Stimulated activated naive CD8-positive, alpha-beta T cell treated with anti-CD3 and anti-CD28 coated beads, Interleukin-15, amount 100 ng/mL, for 72 hours (primary cell): Measurements from ENCODE around the gene TP53TG3D.
"Not testable (repeated sequence)": the region's sequence is repeated elsewhere in the genome, so short reads cannot be mapped to it uniquely, and the experiment has no call there.

Source experiments
- ATAC-seq: fragments of 150-1000 bp; cut with Tn5 transposase; 2 replicates; pipeline ENCODE4 v1.10.0; 2021; ENCODE audit warnings: mild to moderate bottlenecking, moderate library complexity
- DNase-seq, 2 donors: peaks; one replicate each; pipeline ENCODE4 v3.0.0; 2021 to 2022
- H3K27ac Mint-ChIP-seq, 2 donors: one replicate each; pipeline ENCODE4 v1.8.0; 2022; ENCODE audit warnings: mild to moderate bottlenecking in 2 of 2, mixed read lengths in 2 of 2, moderate library complexity in 2 of 2
- H3K27me3 Mint-ChIP-seq: one replicate; pipeline ENCODE4 v1.8.0; 2022; ENCODE audit warnings: mixed read lengths
- H3K4me1 Mint-ChIP-seq: one replicate; pipeline ENCODE4 v1.8.0; 2022; ENCODE audit warnings: mild to moderate bottlenecking, mixed read lengths
- H3K4me3 Mint-ChIP-seq, 2 donors: one replicate each; pipeline ENCODE4 v1.8.0; 2022; ENCODE audit warnings: mild to moderate bottlenecking in 2 of 2, mixed read lengths in 2 of 2, moderate library complexity in 1 of 2
- H3K9me3 Mint-ChIP-seq, 2 donors: one replicate each; pipeline ENCODE4 v1.8.0; 2022; ENCODE audit warnings: mixed read lengths in 2 of 2

Gene TP53TG3D, protein sequence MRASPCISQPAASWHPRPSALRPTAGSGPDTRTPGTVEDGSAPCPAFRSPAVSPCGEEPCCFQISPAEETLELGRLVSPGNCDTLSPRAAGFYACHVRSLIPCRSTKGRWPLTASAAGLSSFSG

DNA sequence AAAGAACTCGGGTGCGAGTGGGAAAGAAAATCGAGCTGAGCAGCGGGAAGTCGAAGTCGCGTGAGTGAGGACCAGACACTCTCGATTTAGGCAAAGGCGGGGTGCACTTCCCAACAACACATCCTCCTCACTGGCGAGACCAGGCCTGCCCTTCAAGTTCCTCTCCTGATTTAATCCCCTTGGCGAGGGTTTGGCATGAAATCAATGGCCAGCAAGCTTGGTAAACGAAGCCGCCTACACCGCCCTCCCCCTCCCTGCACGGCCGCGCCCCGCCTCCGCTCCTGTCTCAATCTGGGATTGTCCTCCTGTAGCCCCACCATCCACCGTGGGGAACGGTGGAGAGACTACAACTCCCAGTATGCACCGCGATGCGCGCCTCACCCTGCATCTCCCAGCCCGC, at the start of gene TP53TG3D:
Gene TP53TG3D (plus strand): TSS at position 301 of the 400 bp plus-strand sequence. CDS start 68 bp downstream, at position 369.
- not testable (repeated sequence) for H3K27me3 Mint-ChIP-seq, H3K27ac Mint-ChIP-seq, ATAC-seq, DNase-seq, H3K4me1 Mint-ChIP-seq, H3K9me3 Mint-ChIP-seq
- H3K4me3 Mint-ChIP-seq = peak within 1 kb of the TSS; percentile 24 to 44

DNA sequence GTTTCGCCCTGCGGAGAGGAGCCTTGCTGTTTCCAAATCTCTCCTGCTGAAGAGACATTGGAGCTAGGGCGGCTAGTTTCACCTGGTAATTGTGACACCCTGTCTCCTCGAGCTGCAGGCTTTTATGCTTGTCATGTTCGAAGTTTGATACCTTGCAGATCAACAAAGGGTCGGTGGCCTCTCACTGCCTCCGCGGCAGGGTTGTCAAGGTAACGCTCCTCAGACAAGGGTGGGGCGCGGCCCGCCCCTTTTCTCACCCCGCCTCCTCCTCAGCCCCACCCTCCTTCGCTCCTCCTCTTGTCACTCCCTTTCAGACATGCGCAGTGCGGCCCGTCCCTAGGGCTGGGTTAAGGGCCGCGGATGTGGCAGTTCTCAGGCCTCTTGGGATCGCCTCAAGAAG, 421 bp downstream of the TP53TG3D start:
- ATAC-seq, H3K4me1 Mint-ChIP-seq, H3K27ac Mint-ChIP-seq, H3K27me3 Mint-ChIP-seq, H3K9me3 Mint-ChIP-seq: not testable (repeated sequence)
- H3K4me3 Mint-ChIP-seq = peak overlapping the region; percentile 24 to 44
- peak; percentile 16 to 39 for DNase-seq

DNA sequence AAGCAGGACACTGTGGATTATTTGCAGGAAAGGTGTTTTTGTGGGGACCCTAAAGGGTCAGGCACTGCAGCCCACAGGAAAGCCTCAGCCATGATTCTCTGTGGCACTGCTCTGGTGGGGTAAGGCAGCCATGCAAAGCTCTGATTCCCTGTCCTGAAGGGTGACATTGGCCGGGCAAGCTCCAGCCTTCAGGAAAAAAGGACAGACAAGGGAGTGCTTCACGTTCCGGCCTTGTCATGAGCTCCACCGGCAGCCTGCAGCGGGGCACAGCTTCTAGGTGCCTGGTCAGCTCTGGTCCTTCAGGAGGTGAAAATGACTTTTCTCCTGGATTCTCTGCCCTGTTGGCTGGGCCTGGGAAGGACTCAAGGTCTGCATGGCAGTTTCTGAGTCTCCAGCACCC, 8.4 kb downstream of the TP53TG3D start:
- H3K27me3 Mint-ChIP-seq = not testable (repeated sequence)

DNA sequence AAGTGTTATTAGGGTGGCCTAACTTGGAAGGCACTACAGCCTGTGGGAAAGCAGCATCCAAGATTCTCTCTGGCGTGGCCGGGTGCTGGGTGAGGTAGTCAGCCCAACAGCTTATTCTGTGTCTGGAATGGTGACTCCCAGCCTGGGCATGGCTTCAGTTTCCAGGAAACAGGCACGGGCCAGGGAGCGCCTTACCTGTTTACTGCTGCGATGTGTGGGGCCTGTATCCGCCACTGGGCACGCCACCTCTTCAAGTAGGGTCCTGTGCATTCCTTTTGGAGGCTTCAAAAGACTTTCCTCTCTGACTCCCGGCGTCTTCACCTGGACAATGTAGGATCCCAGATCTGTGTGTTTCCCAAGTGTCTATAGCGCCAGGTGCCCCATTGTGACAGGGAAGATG, 10.5 kb downstream of the TP53TG3D start:
- H3K4me3 Mint-ChIP-seq, ATAC-seq, DNase-seq, H3K27ac Mint-ChIP-seq, H3K27me3 Mint-ChIP-seq, H3K4me1 Mint-ChIP-seq, H3K9me3 Mint-ChIP-seq: not testable (repeated sequence)

More for the DNA sequence above, 8.4 kb downstream of the TP53TG3D start:
- DNase-seq, H3K27ac Mint-ChIP-seq, H3K9me3 Mint-ChIP-seq, H3K4me1 Mint-ChIP-seq, ATAC-seq, H3K4me3 Mint-ChIP-seq: not testable (repeated sequence)

DNA sequence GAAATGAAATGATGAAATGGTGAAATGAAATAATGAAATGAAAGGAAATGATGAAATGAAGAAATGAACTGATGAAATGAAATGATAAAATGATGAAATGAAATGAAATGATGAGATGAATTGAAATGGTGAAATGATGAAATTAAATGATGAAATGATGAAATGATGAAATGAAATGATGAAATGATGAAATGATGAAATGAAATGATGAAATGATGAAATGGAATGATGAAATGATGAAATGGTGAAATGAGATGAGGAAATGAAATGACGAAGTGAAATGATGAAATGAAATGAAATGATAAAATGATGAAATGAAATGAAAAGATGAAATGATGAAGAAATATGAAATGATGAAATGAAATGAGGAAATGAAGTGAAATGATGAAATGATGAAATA, 28.8 kb downstream of the TP53TG3D start:
- not testable (repeated sequence) for DNase-seq, ATAC-seq, H3K27me3 Mint-ChIP-seq, H3K4me1 Mint-ChIP-seq, H3K9me3 Mint-ChIP-seq, H3K4me3 Mint-ChIP-seq
- H3K27ac Mint-ChIP-seq = peak overlapping the region; percentile 83 to 94

DNA sequence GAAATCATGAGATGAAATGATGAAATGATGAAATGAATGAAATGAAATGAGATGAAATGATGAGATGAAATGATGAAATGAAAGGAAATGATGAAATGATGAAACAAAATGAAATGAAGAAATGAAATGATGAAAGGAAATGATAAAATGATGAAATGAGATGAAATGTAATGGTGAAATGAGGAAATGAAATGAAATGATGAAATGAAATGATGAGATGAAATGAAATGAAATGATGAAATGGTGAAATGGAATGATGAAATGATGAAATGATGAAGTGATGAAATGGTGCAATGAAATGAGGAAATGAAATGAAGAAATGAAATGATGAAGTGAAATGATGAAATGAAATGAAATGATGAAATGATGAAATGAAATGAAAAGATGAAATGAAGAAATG, 29.9 kb downstream of the TP53TG3D start:
- not testable (repeated sequence) for H3K27me3 Mint-ChIP-seq, H3K27ac Mint-ChIP-seq, H3K4me3 Mint-ChIP-seq, ATAC-seq, H3K4me1 Mint-ChIP-seq, DNase-seq, H3K9me3 Mint-ChIP-seq

DNA sequence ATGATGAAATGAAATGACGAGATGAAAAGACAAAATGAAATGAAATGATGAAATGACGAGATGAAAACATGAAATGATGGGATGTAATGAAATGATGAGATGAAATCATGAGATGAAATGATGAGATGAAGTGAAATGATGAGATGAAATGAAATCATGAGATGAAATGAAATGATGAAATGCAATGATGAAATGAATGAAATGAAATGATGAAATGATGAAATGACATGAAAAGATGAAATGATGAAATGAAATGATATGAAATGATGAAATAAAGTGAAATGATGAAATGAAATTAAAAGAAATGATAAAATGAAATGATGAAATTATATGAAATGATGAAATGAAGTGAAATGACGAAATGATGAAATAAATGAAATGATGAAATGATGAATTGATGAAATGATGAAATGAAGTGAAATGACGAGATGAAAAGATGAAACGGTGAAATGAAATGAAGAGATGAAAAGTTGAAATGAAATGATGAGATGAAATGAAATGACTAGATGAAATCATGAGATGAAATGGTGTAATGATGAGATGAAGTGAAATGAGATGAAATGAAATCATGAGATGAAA, 30.9 kb downstream of the TP53TG3D start:
- not testable (repeated sequence) for H3K9me3 Mint-ChIP-seq, ATAC-seq, DNase-seq, H3K4me3 Mint-ChIP-seq, H3K4me1 Mint-ChIP-seq, H3K27me3 Mint-ChIP-seq, H3K27ac Mint-ChIP-seq

DNA sequence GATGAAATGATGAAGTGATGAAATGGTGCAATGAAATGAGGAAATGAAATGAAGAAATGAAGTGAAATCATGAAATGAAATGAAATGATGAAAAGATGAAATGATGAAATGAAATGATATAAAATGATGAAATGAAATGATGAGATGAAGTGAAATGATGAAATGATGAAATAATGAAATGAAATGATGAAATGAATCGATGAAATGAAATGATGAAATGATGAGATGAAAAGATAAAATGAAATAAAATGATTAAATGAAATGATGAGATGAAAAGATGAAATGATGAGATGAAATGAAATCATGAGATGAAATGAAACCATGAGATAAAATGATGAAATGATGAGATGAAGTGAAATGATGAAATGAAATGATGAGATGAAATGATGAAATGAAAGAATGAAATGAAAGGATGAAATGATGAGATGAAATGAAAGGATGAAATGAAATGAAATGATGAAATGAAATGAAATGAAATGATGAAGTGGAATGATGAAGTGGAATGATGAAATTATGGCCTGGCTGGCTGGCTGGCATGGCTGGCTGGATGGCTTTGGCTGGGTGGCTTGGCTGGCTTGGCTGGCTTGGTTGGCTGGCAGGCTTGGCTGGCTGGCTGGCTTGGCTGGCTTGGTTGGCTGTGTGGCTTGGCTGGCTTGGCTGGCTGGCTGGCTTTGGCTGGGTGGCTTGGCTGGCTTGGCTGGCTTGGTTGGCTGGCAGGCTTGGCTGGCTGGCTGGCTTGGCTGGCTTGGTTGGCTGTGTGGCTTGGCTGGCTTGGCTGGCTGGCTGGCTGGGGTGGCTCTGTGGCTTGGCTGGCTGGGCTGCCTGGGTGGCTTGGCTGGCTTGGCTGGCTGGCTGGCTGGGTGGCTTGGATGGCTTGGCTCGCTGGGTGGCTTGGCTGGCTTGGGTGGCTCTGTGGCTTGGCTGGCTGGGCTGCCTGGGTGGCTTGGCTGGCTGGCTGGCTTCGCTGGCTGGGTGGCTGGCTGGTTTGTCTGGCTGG, 32.0 kb downstream of the TP53TG3D start:
- ATAC-seq, H3K4me3 Mint-ChIP-seq, H3K4me1 Mint-ChIP-seq, DNase-seq, H3K9me3 Mint-ChIP-seq, H3K27me3 Mint-ChIP-seq, H3K27ac Mint-ChIP-seq: not testable (repeated sequence)

DNA sequence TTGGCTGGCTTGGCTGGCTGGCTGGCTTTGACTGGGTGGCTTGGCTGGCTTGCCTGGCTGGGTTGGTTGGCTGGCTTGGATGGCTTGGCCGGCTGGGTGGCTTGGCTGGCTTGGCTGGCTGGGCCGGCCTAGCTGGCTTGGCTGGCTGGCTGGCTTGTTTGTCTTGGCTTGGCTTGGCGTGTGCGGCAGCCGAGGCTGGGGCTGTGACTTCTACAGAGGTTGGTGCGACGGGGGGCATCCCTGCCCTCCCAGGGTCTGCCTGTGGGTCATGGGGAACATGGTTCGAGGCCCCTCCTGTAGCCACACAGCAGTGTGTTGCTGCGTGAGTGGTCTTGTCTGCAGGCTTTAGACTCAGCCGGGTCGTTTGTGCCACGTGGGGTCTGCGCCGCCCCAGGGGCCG, 33.1 kb downstream of the TP53TG3D start:
- not testable (repeated sequence) for H3K4me1 Mint-ChIP-seq, H3K27me3 Mint-ChIP-seq, H3K4me3 Mint-ChIP-seq, ATAC-seq, H3K27ac Mint-ChIP-seq, DNase-seq, H3K9me3 Mint-ChIP-seq

DNA sequence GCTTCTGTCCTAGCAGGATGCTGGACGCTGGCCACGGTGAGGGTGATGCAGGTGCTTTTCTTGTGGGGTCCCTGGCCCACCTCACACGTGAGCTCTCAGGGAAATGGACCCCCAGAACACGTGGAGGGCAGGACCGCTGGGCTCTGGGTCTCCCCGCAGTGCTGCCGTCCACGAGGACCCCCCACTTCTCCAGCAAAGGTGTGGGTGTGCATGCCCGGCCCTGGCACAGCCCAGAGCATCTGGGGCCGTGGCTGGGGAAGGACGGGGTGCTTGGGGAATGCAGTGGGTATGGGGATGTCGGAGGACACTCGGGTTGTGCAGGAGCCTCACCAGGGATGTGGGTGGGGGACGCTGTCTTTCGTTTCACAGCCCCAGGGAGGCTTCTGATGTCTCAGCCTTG, 34.7 kb downstream of the TP53TG3D start:
- not testable (repeated sequence) for H3K4me1 Mint-ChIP-seq, H3K9me3 Mint-ChIP-seq, H3K4me3 Mint-ChIP-seq, H3K27me3 Mint-ChIP-seq, DNase-seq, H3K27ac Mint-ChIP-seq
- peak; percentile 28 for ATAC-seq

DNA sequence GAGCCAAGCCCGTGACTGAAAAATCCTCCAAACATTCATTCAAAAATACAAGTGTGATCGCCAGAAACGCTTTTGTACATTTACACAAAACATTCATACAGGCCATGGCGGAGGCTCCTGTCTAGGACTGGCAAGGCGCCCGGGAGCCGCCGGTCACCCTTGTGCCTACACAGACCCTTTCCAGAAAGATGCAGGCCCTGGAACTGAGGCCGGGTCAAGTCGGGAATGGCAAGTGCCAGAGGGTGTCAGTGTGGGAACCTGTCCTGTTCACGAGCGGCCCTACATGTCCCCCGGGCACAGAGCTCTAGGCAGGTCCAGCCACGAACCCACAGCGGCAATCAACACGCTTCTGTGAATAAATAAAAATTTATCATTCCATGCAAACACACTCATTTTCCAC, 36.1 kb downstream of the TP53TG3D start:
- H3K9me3 Mint-ChIP-seq, H3K4me1 Mint-ChIP-seq, H3K27ac Mint-ChIP-seq, H3K4me3 Mint-ChIP-seq, H3K27me3 Mint-ChIP-seq, ATAC-seq, DNase-seq: not testable (repeated sequence)

DNA sequence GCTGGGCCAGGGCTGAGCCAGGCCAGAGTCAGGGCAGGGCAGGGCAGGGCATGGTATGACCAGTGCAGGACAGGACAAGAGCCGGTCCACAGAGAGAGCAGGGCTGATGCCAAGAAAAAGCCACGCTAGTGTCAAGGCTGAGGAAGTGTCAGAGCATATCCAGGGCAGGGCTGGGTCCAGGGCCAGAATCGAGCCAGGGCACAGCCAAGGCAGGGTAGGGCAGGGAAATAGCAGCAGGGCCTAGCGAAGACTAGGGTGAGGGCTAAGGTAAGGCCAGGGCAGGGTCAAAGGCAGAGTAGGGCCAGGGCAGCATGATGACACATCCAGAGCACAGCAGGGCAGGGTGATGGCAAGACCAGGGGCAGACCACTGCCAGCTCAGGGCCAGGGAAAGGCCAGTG, 49.7 kb downstream of the TP53TG3D start:
- not testable (repeated sequence) for ATAC-seq, H3K27ac Mint-ChIP-seq, H3K4me1 Mint-ChIP-seq, H3K27me3 Mint-ChIP-seq, H3K9me3 Mint-ChIP-seq, H3K4me3 Mint-ChIP-seq, DNase-seq
